ENCODE data around the gene EHD3.

DNA sequence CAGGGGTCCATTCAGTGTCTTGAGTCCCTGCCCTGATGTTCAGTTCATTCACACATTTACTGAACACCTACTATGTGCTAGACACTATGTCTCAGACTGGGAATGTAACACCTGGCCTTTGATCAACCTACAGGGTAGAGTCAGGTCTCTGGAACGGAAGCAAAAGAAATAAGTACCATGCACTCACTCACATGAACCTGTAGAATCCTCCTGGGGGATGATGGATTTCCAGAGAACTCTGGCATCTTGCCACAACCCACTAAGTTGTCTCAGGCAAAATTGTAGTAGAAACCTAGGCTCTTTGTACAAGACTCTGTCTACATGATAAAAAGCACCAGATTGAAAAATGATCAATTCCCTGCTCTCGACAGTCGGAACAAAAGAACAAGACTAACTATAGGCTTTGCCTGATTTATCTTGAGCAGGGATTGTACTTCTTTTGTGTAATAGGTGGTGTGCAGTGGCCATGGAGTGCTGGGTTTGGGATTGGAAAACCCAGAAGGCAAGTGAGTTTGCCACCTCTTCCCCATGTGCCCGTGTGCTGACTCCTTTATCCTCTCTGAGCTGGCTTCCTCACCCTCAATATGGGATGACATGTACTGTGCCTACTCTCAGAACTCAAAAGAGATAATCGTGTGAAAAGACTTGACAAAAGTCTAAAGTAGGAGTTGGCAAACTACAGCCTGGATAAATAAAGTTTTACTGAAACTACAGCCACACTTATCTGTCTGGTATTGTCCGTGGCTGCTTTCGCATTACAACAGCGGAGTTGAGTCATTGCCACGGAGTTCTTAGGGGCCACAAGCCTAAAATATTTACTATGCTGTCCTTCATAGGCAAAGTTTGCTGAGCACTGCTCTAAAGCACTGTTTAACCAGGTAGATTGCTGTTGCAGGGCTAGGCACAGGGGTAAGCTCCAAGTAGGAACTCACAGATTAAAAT lies 21.0 kb upstream of the EHD3 start:
- TF ChIP-seq, protein P1, sequence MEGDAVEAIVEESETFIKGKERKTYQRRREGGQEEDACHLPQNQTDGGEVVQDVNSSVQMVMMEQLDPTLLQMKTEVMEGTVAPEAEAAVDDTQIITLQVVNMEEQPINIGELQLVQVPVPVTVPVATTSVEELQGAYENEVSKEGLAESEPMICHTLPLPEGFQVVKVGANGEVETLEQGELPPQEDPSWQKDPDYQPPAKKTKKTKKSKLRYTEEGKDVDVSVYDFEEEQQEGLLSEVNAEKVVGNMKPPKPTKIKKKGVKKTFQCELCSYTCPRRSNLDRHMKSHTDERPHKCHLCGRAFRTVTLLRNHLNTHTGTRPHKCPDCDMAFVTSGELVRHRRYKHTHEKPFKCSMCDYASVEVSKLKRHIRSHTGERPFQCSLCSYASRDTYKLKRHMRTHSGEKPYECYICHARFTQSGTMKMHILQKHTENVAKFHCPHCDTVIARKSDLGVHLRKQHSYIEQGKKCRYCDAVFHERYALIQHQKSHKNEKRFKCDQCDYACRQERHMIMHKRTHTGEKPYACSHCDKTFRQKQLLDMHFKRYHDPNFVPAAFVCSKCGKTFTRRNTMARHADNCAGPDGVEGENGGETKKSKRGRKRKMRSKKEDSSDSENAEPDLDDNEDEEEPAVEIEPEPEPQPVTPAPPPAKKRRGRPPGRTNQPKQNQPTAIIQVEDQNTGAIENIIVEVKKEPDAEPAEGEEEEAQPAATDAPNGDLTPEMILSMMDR (conservative IDR thresholded peaks at IDR 0.05; ENCODE audit: low read length): no peak
- no peak for TF ChIP-seq EZH2phosphoT487 (IDR thresholded peaks at IDR 0.05; ENCODE audit: borderline replicate concordance)

Data from Loucy (cell line).